DMS153 treated with DMSO at 0.1 percent for 48 hours (cell line): Measurements from ENCODE around the gene ASB16.

Experiments used
- DNase-seq: peaks from one replicate; lab custom pipeline; 2025; ENCODE audit not compliant: unreplicated experiment; lab: John Stamatoyannopoulos, UW

The ASB16 gene

DNA sequence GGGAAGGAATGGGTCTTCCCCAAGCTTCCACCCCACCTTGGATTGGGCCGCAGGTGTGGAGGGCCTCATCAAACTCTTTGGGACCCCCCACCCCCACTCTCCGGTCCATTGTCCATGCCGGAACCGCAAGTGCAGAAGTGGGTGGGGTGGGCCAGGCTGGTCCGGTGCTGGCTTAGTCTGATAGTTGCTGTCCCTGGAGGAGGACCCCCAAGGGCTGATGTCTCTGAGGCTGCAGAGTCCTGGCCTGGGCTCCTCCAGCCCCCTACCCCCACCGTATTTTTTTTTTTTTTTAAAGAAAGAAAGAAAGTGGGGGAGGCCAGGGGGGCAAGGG is 36.3 kb downstream of the ASB16 start:
- DNase-seq: no peak

DNA sequence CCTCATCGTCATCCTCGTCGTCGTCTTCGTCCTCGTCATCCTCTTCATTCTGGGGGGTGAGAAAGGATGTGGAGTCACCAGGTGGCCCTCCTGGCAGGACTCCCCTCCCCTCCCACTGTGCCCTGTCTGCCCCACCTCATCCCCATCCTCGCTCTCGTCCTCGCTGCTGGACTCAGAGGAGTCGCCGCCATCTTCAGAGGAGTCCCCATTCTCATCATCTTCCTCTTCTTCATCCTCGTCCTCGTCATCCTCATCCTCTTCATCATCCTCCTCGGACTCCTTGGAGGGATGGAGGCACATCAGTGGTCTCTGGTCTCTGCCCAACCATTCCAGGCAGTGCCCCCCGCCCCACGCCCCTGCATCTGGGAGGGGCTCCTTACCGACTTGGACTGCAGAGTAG is 36.8 kb downstream of the ASB16 start:
- DNase-seq: no peak

DNA sequence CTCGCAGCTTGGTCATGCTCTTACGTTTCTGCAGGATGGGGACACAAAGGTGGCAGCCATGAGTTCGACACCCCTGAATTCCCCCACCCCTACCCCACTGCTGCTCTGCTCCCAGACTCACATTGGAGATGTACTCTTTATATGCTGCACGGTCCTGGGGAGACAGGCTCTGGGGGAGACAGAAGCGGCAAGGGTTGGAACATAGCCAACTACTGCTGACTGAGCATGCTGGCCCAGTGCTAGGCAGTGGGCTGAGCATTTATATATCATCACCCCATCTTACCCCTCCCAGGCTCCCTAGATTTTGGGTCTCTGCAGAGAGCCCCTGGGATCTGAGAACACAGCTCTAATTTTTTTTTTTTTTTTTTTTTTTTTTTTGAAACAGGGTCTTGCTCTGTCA is 37.2 kb downstream of the ASB16 start:
- DNase-seq: no peak

DNA sequence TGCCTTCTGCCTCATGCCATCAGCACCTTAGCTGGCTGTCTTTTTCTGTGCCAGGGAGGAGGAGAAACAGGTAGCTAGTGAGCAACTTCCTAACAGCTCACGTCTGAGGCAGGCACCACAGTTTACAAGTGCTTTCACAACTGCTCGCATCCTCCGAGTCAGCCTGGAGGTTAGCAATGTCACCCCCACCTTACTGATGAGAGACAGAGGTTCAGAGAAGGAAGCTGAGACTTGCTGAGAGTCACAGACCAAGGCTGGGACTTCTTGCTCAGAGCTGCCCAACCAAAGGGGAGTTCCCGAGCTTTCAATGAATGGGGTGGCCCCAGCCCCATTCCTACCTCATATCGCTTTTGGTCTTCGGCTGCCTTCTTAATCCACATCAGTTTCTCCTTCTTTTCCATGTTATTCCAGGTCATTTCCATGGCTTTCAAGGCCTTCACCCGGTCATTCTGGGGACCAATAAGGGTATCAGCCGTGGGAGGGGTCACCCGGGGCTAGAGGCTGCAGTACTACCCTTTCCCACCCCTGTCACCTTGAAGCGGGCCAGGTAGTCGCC is 39.4 kb downstream of the ASB16 start:
- DNase-seq: no peak

DNA sequence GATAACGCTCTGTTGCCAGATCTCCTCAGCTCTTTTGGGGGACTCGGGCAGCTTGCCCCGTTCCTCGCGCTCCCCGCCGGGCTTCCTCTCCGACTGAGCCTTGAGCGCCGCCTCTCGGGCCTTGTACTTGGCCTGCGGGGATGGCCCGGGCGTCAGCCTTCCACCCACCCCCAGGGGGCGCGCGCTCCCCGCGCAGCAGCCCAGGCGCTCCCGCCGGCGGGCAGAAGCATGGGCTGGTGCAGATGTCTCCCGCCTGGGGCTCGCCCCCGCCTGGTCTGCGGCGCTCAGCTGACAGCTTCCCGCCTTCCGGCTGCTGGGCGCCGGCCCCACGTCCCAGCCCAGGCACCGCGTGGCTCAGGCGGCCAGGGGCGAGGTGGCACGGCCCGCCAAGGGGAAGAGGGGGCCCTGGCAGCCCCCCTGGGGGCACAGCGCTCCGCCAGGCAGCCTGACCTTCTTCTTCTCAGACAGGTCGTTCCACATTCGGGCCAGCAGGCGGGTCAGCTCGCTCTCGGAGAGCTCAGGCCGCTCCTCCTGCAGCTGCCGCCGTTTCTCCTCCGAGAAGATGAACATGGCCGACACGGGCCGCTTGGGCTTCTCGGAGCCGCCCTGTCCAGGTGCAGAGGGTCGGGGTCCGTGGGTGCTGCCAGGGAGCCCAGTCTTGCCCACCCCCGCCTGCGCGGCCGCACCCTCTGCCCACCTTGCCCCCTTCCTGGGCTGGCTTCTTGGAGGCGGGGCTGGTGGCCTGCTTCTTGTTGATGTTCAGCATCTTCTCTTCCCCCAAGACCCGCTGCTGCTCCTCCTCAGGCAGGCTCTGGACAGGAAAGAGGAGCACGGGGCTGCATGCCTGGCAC is 40.1 kb downstream of the ASB16 start:
- peak; percentile 81 for DNase-seq

DNA sequence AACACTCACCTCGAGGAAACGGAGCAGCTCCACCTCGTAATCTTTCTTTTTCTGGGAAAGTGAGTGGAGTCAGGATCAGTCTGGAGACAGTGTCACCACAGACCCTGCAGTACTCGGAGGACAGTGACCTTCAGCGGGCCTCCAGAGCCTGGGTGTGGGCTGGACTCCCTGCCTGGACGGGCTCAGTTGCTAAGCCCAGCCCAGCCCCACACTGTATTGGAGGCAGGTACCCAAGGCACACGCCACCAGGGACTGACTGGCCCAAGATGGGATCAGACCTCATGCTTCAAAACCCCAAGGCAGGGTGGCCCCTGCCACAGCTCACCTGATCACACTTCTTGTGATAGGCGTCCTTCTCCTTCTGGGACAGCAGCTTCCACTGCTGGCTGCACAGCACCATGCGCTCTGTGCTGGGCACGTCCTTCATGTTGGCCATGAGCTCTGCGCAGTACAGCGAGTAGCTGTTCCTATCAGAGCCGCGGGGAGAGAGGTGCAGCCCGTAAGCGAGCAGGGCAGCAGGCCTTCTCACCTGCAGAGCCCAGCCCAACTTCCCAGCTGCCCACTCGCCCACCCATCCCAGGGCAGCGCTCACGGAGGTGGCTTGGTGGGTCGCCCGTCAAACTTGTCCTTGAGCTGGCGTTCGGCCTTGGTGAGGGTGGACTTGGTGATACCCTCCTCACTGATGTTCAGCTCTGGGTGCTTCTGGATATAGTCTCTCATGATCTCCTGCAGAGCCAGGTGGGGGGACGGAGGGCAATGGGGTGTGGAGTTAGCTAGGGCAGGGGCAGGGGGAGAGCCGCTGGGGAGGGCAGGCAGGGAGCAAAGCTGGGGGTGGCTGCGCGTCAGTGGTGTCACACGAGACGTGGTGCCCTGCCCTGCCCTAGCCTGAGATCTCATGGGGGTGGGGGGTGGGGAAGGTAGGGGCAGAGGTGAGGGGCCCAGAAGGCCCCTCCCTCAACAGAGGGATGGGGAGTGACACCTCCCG is 41.1 kb downstream of the ASB16 start:
- DNase-seq: no peak

DNA sequence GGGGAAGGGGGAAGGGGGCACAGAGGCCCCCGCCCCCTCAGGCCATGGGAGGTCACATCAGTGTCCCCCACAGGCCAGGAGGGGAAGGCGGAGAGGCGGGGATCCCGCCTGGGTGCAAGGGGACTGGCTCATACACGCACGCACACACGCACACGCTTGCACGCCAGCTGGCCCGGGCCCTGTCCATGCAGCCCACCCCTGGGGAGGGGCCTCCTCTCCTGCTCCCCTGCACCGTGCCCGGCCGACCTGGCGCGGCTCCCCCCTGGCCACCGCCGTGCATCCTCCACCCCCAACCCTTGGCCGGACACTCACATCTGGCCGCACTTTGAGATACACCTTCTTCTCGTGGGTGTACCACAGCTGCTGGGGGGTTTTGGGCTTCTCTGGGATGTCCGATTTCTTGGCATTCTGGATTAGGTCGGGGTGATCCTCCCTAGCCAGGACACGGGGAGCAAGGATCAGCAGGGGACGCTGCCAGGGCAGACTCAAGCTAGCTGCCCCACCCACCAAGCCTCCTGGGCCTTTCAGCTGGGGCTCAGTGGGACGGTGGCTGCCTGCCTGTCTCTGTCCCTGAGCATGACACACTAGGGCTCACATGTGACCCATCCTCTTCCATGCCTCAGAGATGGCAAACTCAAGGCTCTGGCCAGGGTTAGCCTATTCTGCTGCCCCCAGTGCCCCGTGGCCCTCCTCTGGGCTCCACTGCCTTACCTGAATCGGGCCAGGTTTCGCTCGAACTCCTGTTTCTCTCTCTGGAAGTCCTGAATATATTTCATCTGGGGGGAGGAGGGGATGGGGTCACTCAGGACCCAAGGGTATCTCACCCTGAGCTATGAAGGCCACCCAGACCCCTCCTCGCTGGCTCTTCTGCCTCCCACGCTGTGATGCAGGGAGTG is 42.3 kb downstream of the ASB16 start:
- DNase-seq: no peak

DNA sequence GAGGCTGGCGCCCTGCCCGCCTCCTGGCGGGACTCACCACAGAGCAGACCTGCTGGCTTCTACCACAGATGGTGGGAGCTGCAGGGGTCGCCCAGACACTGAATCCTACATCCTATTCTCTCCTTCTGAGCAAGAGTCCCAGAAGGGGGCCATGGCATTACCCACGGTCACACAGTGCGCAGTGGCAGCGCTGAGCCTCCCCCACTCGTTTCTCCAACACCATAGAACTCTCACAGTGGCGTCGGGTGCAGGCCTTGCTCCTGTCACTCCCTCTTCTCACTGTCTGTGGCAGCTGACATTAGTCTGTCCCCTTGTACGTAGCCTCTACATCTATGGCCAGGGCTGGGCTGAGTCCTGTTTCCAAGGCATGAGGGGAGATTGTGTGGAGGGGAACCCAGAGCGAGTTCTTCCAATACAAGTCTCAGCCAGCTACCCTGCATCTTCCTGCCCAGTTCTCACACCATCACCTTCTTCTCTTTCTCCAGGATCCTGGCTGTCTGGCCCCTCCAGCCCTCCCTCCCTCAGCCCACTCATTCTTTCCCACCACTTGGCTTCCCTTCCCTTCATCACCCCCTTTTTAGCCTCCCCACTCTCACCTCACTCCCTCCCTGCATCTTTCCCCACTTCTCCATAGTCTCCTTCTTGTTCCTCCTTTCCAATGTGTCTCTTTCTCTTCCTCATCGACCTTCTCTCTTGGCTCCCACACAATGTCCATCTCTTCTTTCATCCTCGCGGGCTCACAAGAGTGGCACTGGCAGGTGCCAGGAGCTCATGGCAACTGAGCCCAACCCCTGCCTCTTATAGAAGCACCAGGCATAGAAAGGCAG is 43.1 kb downstream of the ASB16 start:
- DNase-seq: no peak

DNA sequence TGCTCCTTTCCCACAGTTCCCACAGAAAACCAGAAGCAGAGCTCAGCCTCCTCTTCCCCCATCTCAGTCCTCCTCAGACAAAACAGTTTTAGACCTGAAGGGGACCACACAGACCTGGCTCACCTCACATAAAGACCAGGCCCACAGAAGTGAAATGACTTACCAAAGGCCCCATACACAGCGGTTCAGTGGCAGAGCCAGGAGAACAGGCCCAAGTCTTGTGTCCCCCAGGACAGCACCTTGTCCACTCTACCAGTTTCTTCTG is 43.7 kb downstream of the ASB16 start:
- DNase-seq: no peak

DNA sequence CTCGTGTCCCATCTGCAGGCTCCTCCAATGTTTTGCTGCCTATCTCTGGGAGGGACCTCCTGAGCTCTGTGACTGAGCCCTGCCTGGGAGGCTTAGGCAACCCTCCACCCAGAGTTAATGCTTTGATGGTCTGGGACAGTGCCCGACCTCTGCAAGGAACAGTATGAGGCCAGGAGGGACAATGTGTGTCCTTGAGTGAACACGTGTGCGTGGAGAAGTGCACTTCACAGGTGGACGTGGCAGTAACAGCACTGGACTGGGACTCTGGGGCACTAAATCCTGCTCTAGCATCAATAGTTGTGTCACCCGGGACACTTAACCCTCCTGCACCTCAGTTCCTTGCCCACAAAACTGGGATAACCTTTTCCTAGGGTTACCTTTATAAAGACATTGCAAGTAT is 44.4 kb downstream of the ASB16 start:
- DNase-seq: no peak

DNA sequence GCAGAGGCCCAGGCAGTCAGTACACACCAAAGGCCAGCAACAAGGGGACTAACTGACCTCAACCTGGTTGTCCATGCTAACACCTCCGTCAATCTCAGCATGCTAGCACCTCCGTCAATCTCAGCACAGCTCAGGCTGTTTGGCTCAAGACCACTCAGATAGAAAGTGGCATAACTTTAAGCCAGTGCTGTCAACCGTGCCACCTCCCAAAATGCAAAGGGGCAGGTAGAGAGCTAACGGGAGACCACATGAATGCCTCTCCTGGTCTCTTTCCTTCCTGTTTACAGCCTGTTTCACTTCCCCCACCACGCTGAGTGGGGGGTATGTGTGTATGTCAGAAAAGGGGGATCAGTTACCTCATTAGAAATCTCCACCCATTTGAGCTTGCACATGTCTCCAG is 45.7 kb downstream of the ASB16 start:
- no peak for DNase-seq

DNA sequence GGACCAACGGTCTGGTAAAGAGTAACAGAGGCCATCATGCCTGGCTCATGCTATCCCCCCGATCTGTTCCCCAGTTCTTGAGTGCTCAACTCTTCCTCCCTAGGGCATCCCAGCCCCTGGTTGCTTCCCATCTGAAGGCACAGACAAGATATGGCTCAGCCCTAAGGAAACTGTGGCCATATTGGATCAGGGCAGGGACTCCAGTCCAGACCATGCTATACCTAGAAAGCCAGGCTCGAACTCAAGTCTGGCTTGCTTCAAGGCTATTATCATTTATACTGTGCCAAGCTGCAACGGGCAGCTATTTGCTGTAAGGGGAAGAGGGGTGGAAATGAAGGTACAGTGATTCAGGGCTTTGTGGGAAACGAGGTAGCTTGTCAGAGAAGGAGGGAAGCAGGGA is 46.2 kb downstream of the ASB16 start:
- no peak for DNase-seq

DNA sequence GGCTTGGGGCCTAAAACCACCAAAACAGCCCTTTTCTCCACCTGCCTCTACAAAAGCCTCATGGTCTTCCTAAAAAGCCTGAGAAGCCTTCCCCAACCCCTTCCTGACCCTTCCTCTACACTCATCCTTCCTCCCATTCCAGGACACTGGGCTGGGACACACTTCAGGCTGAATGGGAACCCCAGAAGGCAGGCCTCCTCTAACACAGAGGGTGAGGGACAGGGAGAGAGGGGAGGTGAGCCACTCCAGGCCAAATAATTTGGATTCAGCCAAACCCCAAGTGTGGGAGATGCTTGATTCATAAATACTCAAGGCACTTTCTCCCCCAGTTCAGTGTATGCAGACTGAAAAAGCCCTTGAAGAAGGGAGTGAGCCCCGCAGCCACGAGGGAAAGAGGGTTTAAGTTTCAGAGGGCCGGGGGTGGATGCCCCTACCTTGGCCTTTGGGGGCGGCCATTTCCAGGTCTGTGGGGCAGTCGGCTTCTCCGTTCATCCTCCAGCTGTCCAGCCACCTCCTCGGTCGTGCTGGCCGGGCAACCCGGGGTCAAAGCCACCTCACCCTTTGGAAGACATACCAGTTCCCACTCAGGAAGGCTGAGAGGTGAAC is 47.3 kb downstream of the ASB16 start:
- no peak for DNase-seq

DNA sequence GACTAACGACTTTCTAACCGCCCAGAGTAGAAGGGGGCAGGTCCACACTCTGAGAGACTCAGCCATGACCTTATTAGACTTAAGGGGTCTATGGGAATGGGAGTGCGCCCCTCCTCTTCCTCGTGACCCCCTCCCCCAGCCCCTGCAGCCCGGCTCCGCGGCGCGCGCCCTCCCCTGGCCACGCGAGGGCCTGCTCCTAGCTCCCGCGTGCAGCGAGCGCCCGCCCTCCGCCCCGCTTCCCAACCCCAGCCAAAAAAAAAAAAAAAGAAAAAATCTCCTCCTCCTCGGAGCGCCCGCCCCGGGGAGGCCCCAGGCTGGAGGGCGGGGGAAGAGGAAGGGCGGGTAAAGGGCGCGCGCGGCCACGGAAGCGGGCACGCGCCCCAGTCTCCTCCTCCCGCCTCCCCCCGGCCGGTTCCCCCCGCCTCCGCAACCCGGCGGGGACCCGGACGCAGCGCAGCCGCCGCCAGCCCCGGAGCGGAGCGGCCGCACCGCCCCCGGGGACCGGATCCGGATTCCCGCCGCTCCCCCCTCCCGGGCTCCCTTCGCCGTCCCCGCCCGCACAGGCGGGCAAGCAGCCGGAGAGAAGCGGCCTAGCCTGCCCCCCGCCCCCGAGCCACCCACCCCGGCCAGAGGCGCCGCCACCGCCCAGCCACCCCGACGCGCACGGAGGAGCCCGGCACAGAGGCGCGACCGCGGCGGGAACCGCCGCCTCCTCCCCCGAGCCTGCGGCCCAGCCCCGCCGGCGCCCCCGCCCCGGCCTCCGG is 48.0 kb downstream of the ASB16 start:
- peak; percentile 70 for DNase-seq

DNA sequence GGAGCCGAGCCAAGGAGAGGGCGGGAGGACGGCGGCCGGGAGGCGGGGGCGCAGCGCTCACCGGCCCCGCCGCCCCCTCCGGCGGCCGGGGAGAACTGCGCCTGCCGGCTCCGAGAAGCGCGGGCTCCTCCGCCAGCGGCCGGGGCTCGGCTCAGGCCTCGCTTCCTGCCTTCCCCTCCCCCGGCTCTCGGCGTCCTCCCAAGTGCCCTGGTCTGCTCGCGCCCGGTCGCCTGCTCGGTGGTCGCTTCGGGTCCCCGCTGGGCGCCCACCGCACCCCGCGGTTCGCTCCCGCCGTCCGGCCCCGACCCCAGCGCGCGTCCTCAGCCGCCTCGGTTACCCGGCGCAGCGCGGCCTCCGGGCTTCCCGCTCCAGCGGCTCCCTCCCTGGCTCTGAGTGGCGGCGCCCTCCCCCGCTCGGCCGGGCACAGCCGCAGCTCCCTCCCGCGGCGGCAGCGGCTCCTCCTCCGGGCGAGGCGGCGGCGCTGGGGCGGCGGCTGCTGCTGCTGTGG is 48.7 kb downstream of the ASB16 start:
- DNase-seq: peak; percentile 29

DNA sequence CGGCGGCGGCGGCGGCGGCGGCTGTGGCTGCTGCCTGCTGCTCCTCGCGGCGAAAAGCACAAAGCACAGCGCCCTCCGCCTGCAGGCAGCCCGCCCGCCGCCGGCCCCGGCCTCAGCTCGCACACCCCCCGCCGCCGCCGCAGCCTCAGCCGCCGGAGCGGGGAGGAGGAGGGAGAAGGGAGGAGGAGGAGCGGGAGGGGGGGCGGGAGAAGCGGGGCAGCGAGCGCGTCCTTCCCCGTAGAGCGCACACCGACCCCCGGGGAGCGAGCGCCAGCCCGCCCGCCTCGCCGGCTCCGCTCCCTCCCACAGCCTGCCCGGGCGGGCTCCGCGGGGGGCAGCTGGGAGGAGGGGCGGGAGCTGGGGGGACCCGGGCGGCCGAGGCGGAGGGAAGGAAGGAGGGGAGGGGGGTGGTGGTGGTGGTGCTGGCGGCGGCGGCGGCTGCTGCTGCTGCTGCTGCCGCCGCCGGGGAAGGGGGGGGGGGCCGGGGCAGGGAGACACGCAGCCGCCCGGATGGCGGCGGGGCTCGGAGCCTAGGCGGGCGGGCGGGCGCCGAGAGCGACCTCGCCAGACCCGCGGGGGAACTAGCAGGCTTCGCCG is 49.2 kb downstream of the ASB16 start, which contains the start of gene UBTF:
Gene UBTF, minus strand, starts transcription at position 60 of the 597 bp plus-strand sequence. CDS start 1,446 bp downstream, outside the sequence.
- peak; percentile 49 for DNase-seq

DNA sequence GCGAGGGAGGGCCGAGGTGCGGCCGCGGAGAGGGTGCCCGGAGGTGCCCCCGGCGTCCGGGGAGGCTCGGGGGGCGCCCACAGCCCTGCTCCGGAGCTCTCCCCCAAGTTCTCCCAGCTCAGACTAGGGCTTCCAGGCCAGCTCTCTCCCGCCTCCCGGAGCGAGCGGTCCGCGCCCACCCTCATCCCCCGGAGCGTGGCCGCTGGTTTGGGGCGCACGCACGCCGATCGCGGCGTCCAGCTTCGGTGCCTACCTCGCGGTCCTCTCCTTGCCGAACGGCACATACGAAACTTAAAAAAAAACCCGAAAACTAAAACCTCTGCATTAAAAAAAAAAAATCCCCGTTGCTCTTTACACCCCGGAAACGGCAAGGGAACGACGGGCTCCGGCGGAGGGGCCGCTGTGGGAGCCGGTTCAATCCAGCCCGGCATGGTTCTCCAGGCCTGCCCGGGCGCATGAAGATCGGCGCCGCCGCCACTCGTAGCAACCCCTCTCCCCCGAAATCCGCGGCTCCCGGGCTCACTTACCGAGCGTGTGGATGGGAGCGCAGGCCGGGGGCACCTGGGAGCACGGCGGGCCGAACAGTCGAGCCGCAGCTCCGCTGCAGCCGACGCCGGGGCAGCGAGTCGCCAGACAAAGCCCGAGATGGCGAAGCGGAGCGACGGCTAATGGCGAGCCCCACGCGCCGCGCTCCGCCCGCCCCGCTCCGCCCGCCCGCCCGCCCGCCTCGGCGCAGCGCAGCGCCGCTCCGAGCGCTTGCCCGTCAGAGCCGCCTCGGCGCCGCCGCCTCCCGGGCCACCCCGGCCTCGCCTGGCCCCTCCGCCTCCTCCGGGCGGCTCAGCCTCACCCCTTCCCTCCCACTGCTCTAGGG is 49.9 kb downstream of the ASB16 start:
- peak; percentile 27 for DNase-seq
